SK-N-MC (cell line): ENCODE results near the gene ZNF550.
"Not testable (repeated sequence)": the region's sequence is repeated elsewhere in the genome, so short reads cannot be mapped to it uniquely, and the experiment has no call there.

Source experiments
- EZH2 ChIP-seq: fragments of 200-600 bp; sonication (generic); IDR thresholded peaks from one replicate; pipeline ENCODE4 v1.6.1; 2017; ENCODE audit warnings: antibody characterized with exemption
- FOXP2 ChIP-seq: optimal IDR thresholded peaks from 2 replicates; pipeline ENCODE3; 2011; ENCODE audit warnings: mild to moderate bottlenecking, moderate library complexity; ENCODE audit not compliant: insufficient read depth; ENCODE audit errors: extremely low read length, control extremely low read depth
- POLR2AphosphoS5 ChIP-seq: IDR thresholded peaks from 2 replicates; pipeline ENCODE4 v1.6.1; 2012; ENCODE audit warnings: mild to moderate bottlenecking, low read depth, low read length, borderline replicate concordance

DNA sequence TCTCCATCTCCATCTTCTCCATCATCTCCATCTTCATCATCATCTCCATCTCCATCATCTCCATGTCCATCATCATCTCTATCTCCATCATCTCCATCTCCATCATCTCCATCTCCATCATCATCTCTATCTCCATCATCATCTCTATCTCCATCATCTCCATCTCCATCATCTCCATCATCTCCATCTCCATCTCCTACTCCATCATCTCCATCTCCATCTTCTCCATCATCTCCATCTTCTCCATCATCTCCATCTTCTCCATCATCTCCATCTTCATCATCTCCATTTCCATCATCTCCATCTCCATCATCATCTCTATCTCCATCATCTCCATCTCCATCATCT, 60.4 kb downstream of the ZNF550 start:
- TF ChIP-seq EZH2, POLR2AphosphoS5, FOXP2: not testable (repeated sequence)
